ENCODE results near the gene TSPAN14.

TSPAN14 gene

DNA sequence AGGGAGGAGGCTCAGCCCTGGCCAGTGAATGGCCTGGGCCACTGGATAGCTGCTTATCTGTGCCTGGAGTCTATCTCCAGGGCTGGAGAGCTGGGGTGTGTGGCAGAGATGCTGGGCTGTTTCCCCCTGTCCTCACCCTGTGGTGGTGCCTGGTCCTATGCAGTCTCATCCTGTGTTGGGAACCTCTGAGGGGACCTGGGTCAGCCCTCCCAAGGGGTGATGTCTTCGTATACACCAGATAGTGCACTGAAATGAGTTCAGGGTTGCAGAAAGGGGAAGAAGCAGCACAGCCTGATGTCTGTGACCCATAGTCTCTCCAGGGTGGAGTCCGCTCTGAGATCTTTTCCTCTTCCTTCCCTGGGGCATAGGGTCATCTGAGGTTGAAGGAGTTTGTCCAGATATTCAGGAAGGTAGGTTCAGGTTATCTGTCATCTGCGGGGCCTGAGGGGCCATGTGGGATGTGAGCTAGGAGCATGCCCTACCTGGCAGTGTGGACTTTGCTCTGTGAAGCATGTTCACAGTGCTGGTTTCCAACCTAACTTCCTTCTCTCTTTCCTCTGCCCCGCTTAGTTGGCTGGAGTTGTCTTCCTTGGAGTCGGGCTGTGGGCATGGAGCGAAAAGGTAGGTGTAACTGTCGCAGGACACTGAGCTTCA is 50.2 kb downstream of the TSPAN14 start:
- no peak for DNase-seq (ENCODE audit: low read depth)

DNA sequence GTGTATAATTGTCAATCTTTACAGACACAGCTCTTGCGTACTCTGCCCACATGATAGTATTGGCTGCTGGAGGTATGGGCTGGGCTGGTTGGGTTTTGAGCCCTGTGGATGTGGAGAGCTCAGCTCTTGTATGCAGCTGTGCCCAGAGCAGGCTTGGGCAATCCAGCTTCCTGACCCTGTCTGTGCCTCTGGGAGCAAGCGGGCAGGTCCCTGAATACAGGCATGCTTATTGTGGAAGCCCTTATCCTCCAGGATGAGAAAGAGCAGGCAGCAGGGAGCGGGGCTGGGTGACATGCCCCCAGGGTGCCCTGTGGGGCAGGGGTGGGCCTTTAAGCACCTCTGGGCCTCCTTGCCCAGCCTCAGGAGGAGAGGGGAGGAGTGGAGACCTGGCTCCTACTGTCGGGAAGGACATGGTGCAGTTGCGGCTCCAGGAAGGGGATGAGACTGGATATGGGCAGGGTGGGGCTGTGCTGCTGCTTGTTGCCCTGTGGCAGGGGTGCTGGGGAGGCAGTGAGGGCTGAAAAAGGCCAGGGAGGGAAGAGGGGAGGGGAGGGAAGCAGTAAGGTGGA is 50.9 kb downstream of the TSPAN14 start:
- no peak for DNase-seq (ENCODE audit: low read depth)

DNA sequence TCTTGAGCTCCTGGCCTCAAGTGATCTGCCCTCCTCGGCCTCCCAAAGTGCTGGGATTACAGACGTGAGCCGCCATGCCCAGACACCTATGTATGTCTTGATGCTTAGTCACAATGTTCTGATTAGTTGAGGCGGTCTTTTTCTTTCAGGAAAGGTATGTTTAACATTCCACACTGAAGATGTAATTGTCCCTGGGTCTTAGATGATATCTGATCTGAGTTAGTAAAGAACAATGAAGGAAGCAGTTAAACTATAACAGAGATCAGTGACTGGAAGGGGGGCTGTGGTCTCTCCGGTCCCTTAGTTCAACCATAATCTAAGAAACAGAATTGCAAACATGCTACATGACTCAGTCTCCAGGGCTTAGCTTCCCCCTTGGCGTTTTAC is 52.1 kb downstream of the TSPAN14 start:
- no peak for DNase-seq (ENCODE audit: low read depth)

DNA sequence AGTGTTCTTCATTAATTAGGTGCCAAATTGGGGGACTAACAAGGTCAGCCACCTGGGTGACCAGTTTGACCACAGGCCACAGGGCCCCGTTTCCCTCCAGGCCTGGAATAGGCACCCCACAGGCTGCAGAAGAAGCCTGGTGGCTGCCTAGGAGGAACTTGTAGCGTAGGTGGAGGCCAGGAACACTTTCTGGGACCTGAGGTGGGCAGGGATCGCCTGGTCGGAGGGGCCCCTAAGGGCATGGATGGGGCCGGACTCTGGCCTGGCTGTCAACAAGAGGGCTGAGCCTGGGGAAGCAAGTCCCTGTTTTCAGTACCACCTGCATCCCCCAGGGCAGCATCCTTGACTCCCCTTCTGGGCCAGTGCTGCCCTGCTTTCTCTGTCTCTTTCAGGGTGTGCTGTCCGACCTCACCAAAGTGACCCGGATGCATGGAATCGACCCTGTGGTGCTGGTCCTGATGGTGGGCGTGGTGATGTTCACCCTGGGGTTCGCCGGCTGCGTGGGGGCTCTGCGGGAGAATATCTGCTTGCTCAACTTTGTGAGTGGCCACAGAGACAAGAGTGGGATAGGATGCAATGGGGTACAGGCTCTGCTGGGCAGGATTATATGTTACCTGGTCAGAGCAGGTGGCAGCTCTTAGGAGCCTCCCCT is 52.9 kb downstream of the TSPAN14 start:
- DNase-seq (ENCODE audit: low read depth), result no peak

DNA sequence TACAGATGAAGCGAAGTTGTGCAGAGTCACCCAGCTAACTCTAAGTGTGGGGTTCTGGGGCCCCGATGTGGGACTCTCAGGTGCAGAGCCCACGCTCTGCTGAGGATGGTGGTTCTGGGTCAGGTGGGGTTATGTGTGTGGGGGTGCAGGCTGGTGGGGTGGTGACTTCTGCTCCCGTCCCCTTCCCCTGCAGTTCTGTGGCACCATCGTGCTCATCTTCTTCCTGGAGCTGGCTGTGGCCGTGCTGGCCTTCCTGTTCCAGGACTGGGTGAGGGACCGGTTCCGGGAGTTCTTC is 54.9 kb downstream of the TSPAN14 start:
- no peak for DNase-seq (ENCODE audit: low read depth)

DNA sequence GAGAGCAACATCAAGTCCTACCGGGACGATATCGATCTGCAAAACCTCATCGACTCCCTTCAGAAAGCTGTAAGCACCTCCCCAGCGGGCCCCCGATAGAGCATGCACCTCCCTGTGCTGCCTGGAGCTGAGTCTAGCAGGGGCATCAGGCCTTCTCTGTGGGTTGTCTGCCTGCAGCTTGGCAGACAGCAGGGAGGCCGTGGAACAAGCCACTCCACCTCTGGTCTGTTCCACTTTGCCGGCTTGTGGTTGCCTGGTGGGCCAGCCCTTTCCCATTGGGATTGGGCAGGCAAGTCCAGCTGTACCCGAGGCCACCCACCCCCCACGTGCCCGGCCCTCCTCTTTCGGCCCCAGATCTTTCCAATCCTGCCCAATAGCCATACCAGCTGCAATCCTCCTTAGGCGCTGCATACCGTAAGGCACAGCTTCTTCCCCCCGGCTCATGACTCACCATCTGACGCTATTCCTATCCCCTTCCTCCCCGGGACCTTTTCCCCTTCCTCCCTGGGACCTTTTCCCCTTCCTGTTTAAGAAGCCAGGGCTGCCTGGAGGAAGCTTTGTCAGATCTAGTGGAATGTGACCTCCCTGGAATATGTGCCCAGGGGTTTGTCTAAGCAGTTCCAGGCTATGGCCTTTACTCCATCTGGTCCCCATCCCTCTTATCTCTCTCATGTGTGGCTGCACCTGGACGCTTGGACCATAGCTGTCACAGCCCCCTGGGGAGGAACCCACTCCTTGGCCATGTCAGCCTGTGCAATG is 55.5 kb downstream of the TSPAN14 start:
- no peak for DNase-seq (ENCODE audit: low read depth)

DNA sequence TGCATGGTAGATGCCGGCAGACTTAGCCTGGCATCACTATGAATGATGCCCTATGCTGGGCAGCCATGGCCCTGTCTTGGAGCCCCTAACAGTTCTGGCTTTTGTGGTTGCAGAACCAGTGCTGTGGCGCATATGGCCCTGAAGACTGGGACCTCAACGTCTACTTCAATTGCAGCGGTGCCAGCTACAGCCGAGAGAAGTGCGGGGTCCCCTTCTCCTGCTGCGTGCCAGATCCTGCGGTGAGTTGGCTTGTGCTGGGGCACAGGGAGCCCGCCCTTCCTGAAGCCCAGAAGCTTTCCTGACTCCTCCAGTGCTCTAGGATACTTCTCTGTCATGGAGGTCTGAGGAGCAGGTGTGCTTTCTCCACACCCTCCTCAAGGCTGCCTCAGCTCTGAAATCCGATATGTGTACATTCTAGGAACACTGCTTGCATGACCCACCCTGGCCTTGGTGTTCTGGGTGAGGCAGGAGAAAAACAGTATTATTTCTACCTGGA is 58.0 kb downstream of the TSPAN14 start:
- no peak for DNase-seq (ENCODE audit: low read depth)

DNA sequence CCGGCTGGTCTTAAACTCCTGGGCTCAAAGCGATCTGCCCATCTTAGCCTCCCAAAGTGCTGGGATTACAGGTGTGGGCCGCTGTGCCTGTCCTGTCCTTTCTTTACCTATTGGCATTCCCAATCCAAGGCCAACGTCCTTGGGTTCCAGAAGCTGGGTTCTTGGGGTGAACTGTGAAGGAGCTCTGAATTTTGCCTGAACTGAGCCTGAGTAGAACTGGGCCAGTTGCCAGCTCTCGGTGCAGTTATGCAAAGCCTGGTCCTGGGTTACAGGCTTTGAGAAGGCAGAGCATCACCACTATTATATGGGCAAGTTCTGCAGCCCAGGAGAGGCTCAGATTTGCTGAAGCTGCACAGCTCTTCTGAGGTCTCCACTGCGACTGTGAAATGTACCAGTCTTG is 59.0 kb downstream of the TSPAN14 start:
- DNase-seq (ENCODE audit: low read depth), result no peak

DNA sequence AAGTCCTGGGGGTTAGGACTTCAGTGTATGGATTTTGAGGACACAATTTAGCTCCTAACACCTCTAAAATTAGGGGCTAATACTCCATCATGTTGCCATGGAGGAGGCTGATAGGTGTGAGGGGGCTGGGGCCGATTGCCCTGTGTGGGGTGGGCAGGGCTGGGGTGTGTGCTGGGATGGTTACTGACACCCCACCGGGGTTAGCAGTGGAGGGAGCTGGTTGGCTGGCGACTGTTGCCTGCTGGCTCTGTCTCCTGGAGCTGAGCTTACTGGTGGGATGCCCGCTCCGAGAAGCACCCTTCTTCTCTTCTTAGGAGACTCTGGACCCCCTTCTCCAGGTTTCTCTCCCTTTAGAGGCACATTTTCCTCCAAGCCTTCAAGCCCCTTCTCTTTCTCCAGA is 61.4 kb downstream of the TSPAN14 start:
- DNase-seq (ENCODE audit: low read depth), result no peak

DNA sequence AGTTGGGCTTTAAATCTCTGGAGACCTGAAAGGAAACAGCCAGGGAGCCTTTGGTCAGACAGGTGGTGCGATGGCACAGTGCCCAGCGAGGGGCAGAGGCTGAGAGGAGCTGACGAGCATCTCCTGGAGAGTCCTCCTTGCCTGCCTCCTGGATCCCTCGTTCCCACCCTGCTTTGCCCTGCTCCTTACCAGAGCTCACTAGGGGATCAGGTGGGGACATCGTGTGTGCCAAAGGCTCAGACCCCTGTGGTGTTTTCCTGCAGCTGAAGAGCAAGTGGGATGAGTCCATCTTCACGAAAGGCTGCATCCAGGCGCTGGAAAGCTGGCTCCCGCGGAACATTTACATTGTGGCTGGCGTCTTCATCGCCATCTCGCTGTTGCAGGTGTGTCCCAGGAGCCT is 61.8 kb downstream of the TSPAN14 start:
- no peak for DNase-seq (ENCODE audit: low read depth)

DNA sequence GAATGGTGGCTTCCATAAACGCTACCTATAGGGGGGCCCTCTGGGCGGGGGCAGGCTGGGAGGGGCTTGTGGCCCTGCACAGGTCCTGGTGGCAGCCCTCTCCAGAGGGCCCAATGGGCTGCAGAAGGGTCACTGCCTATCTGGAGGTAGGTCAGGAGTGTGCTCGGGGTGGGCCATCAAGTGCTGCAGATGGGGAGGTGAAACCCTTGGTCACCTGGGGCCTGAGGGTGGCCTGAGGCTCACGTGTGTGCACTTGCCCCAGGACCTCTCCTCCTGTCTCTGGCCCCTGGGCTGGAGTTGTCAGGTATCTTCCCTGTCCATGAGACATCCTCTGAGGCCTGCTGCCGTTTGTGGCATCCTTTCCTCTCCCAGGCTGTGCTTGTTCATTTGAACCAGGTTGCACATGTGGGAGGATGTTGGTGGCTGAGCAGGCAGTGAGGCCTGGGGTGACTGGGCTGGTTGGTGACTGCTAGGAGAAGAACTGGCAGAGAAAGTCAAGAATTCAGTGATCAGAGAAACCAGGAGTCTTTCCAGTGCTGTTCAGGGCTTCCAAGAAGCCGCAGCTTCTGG is 62.5 kb downstream of the TSPAN14 start:
- no peak for DNase-seq (ENCODE audit: low read depth)

DNA sequence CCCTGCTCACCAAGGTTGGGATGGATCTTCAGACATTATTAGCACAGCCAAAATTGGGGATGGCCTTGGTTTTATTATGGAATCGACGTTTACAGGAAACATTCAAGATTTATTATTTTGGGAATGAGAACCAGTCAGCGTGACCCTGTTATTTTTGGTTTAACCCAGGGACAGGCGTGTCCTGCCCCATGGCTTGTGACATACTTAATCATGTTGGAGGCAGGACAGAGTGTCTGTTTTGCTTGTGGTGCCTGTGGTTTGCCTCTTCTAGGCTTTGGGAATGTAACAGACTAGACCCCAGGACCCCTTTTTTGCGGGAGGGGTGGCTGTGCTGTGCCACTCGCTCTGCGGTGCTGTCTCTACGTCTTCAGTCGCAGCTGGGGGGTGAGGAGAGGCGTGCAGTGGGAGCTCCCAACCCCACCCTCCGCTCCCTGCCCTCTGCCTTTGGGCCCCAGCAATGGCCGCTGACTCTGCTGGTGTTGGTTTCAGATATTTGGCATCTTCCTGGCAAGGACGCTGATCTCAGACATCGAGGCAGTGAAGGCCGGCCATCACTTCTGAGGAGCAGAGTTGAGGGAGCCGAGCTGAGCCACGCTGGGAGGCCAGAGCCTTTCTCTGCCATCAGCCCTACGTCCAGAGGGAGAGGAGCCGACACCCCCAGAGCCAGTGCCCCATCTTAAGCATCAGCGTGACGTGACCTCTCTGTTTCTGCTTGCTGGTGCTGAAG is 63.5 kb downstream of the TSPAN14 start:
- DNase-seq (ENCODE audit: low read depth), result no peak

DNA sequence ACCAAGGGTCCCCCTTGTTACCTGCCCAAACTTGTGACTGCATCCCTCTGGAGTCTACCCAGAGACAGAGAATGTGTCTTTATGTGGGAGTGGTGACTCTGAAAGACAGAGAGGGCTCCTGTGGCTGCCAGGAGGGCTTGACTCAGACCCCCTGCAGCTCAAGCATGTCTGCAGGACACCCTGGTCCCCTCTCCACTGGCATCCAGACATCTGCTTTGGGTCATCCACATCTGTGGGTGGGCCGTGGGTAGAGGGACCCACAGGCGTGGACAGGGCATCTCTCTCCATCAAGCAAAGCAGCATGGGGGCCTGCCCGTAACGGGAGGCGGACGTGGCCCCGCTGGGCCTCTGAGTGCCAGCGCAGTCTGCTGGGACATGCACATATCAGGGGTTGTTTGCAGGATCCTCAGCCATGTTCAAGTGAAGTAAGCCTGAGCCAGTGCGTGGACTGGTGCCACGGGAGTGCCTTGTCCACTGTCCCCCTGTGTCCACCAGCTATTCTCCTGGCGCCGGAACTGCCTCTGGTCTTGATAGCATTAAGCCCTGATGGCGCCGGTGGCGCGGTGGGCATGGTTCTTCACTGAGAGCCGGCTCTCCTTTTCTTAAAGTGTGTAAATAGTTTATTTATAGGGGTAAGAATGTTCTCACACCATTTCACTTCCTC is 64.2 kb downstream of the TSPAN14 start:
- no peak for DNase-seq (ENCODE audit: low read depth)

DNA sequence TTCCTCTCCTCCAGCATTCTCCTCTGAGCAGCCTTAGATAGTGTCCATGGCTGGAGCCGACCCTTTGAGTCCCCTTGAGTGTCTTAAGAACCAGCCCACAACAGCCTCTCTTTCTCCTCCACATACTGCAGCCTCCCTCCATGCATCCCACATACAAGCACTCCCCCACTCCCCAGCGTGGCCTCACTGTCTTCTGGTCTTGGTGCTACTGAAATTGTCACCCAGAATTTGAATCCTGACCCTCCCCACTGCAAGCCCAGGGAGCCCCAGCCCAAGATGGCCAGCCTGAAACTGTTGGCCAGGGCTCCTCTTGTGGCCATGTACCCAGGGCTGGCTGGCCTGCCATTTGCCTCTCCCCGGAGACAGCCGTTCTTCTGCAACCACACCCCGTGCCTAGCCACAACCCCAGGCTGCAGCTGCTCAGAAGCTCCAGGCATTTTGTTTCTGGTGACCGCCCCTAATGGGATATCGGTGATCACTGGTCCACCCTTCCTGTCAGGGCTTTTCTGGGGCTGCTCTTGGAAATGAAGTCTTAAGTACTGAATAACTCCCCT is 64.8 kb downstream of the TSPAN14 start:
- no peak for DNase-seq (ENCODE audit: low read depth)

DNA sequence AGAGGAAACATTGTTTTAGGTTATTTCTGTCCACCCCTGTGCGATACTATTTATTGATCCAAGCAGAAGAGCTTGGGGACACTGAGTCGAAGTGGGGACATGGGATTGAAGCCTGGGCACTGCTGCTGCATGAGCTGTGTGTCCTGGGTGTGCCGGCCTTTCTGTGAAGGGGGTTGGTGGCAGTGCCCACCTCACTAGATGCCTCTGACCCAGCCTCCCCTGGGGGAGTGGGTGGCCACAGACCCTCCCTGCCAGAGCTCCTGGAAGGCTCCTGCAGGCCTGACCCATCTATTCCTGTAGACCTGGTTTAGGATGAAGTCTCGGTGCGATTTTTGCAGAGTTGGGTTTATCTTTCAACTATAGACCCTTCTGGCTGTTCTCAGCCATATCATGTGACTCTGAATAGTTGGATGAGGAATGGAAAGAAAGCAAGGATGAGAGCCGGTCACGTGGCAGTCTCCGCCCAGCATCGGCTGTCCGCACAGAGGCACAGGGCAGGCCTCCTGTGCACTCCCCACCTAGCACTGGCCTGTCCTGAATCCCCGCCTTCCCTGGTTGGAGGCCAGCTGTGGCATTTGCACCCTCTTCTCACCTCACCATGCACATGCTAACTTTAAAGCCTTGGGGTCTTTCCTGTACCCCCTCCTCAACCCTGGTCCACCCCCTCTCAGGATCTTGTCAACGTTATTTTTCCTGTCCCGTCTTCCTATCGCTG is 66.0 kb downstream of the TSPAN14 start:
- no peak for DNase-seq (ENCODE audit: low read depth)

DNA sequence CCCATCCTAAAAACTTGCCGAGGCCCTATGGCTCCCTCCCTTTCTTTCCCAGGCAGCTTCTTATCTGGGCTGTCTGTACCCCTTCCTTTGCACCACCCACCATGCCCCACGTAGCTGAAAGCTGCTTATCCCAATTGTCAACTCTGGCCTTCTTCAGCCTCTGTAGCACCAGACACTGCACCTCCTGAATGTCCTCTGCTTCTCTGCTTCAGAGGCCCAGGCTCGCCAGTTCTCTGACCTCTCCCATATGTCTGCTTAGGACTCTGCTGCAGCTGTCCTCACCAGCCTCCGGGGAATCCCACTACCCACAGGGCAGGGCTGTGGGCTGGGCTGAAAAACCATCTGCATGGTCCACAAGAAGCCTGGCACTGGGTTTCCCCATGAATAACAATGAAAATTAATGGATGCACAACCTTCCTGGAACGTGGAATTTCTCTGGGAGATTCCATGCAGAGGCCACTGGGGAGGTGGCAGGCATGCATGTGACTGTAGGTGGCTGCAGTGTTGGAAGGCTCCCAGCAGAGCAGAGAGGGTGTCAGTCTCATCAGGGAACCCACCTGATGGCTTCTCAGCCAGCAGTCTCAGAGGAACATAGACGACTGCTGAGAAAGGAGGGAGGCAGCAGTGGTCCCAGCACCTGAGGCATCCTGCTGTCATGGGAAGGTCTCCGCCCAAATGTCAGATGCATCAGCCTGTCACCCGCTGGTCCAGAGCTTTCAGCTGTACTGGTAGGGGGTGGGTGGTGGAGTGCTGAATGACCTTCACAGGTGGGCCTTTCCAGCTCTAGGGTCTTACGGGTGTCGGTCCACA is 66.8 kb downstream of the TSPAN14 start:
- DNase-seq (ENCODE audit: low read depth), result no peak

DNA sequence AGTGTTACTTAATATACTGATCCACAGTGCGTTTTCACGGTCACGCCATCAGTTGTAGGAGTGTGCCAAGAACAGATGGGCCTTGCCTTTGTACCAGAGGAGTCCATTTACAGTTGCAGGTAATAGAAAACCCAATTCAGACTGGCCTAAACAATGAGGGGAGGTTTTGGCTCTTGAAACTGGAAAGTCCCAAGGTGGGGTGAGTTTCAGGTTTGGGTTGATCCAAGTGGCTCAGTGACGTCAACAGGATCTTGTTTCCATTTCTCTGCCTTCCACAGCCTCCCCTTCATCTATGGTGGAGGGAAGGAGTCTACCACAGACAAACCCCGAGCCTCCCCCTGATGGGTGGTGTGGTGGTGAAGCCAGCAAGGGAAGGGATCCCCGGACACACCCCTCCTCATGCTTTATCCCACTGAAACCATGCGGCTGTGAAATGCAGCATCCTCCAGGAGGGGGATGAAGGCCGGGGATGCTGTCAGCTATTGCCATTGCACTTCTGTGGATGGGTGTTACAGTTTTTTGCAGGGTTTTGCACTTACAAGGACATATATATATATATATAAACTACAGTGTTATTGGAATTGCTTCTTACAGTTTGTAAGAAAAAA is 68.8 kb downstream of the TSPAN14 start:
- DNase-seq (ENCODE audit: low read depth), result no peak

DNA sequence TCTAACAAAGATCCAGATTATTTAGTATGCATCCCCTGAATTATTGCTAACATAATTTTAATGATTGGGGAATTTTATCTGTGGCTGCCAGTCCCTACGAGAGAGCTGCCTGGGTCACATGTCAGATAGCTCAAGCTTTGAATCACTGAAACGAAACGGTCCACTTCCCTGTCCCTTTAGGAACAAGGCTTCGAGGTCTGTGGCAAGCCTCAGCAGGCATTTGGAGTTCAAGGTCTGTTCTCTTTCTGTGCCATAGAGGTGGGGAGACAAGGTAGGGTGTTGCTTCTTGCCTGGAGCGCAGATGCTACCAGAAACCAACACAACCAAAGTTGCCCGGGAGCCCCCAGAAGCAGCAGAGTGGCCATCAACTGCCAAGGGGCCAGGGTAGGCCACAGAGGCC is 69.7 kb downstream of the TSPAN14 start:
- DNase-seq (ENCODE audit: low read depth), result no peak

DNA sequence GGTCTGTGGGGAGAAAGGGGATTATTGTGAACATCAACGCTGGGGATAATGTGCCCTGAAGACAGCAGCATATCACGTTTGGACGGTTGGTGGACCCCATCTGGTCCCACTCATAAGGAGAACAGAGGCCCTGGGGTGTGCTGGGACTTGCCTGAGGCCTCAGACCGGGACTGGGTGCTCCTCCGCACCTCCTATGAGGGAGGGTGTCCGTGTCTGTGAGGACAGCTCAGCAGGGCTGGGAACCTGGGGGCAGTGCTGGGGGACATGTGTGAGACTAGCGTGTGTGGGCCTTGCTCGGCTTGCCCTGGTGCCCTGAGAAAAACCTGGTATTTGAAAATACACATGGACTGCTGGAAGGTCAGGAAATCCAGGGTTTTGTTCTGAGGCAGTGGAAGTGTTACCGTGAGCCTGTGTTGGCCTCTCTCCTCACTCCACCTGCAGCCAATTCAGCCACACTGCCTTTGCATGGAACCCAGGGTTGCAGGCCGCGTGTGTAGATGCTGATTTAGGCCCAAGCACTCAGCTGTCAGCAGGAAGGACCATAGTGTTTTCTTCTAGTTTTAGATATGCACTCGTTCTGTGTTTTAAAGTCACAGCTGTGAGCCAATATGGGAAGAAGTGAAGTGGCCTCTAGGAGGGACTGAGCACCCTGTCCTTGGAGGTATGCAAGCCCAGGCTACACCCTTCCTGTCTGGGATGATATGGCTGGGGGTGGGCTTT is 70.2 kb downstream of the TSPAN14 start:
- DNase-seq (ENCODE audit: low read depth), result no peak
